Adipocyte (in vitro differentiated cells): ENCODE measurements around the gene ANKRD31.

Experiments
- DNase-seq: peaks from one replicate; pipeline ENCODE4 v3.0.0-alpha.2; 2015; ENCODE audit warnings: low read depth
- H3K27me3 ChIP-seq: replicated peaks from 2 replicates; pipeline ENCODE4 v1.7.0; 2013; ENCODE audit warnings: mild to moderate bottlenecking, low read length, moderate library complexity; ENCODE audit not compliant: control insufficient read depth, insufficient read depth
- H3K36me3 ChIP-seq: 2 replicates; pipeline ENCODE4 v1.7.0; 2013; ENCODE audit warnings: low read length, mild to moderate bottlenecking, moderate library complexity; ENCODE audit not compliant: control insufficient read depth, insufficient read depth, severe bottlenecking
- H3K4me1 ChIP-seq: 2 replicates; pipeline ENCODE4 v1.7.0; 2013; ENCODE audit warnings: mild to moderate bottlenecking, low read length, moderate library complexity; ENCODE audit not compliant: control insufficient read depth, insufficient read depth
- H3K4me3 ChIP-seq: 2 replicates; pipeline ENCODE4 v1.7.0; 2013; ENCODE audit warnings: mild to moderate bottlenecking, low read length, moderate library complexity
- H3K9ac ChIP-seq: 2 replicates; pipeline ENCODE4 v1.7.0; 2013; ENCODE audit warnings: mild to moderate bottlenecking, low read length, moderate library complexity
- H3K9me3 ChIP-seq: 2 replicates; pipeline ENCODE4 v1.7.0; 2013; ENCODE audit warnings: mild to moderate bottlenecking, low read length, moderate library complexity; ENCODE audit not compliant: control insufficient read depth

The ANKRD31 gene

GRCh38 chr5:75028090-75028489, 208.6 kb downstream of the ANKRD31 start:
- no peaks in the 10 kb centered on the region for H3K27me3 ChIP-seq
- no peaks in the 10 kb centered on the region for H3K4me1 ChIP-seq
- no peak for DNase-seq
- H3K36me3 ChIP-seq, result no peaks in the 10 kb centered on the region
- no peaks in the 10 kb centered on the region for H3K9me3 ChIP-seq
- no peak overlapping the region for H3K4me3 ChIP-seq
- no peak overlapping the region for H3K9ac ChIP-seq

- Histone ChIP-seq H3K9me3 (no peaks in the 10 kb centered on the region), H3K9ac (no peak overlapping the region), H3K36me3 (no peaks in the 10 kb centered on the region), H3K4me1 (peaks cover 31% of the 10 kb centered on the region), H3K4me3 (no peak overlapping the region), H3K27me3 (no peaks in the 10 kb centered on the region)
- DNase-seq, result no peak
Observed at GRCh38 chr5:75023368-75024159, 213.1 kb downstream of the ANKRD31 start.

GRCh38 chr5:75021800-75022199, 214.9 kb downstream of the ANKRD31 start:
- peaks cover 31% of the 10 kb centered on the region for H3K4me1 ChIP-seq
- H3K36me3 ChIP-seq, result no peaks in the 10 kb centered on the region
- H3K27me3 ChIP-seq, result no peaks in the 10 kb centered on the region
- no peaks in the 10 kb centered on the region for H3K9me3 ChIP-seq
- H3K4me3 ChIP-seq, result no peak overlapping the region
- no peak overlapping the region for H3K9ac ChIP-seq
- no peak for DNase-seq

GRCh38 chr5:75021219-75021618, 215.5 kb downstream of the ANKRD31 start:
- Histone ChIP-seq H3K4me1 (peaks cover 31% of the 10 kb centered on the region), H3K4me3 (no peak overlapping the region), H3K9me3 (no peaks in the 10 kb centered on the region), H3K27me3 (no peaks in the 10 kb centered on the region), H3K36me3 (no peaks in the 10 kb centered on the region), H3K9ac (no peak overlapping the region)
- no peak for DNase-seq

GRCh38 chr5:75020016-75020656, 216.5 kb downstream of the ANKRD31 start:
- Histone ChIP-seq H3K4me1 (peaks cover 31% of the 10 kb centered on the region), H3K9me3 (no peaks in the 10 kb centered on the region), H3K4me3 (no peak overlapping the region), H3K27me3 (no peaks in the 10 kb centered on the region), H3K36me3 (no peaks in the 10 kb centered on the region), H3K9ac (no peak overlapping the region)
- no peak for DNase-seq

- Histone ChIP-seq H3K9ac (no peak overlapping the region), H3K27me3 (no peaks in the 10 kb centered on the region), H3K9me3 (no peaks in the 10 kb centered on the region), H3K36me3 (no peaks in the 10 kb centered on the region), H3K4me1 (peaks cover 31% of the 10 kb centered on the region), H3K4me3 (no peak overlapping the region)
- no peak for DNase-seq
Observed at GRCh38 chr5:75018805-75019587, 217.7 kb downstream of the ANKRD31 start.
